Parathyroid adenoma (tissue), 2 donors: ENCODE measurements around the gene FHOD3.

Source experiments
- H2AFZ ChIP-seq: fragments of 300-600 bp; sonication (generic); one replicate; pipeline ENCODE4 v1.7.0; 2017; ENCODE audit warnings: antibody characterized with exemption, mild to moderate bottlenecking
- H3K27ac ChIP-seq: fragments of 300-600 bp; sonication (generic); one replicate; pipeline ENCODE4 v1.7.0; 2017
- H3K27me3 ChIP-seq: fragments of 300-600 bp; sonication (generic); one replicate; pipeline ENCODE4 v1.7.0; 2017; ENCODE audit warnings: low read length; ENCODE audit not compliant: control insufficient read depth, insufficient read depth
- H3K36me3 ChIP-seq: fragments of 300-600 bp; sonication (generic); one replicate; pipeline ENCODE4 v1.7.0; 2017; ENCODE audit warnings: low read length; ENCODE audit not compliant: control insufficient read depth, insufficient read depth
- H3K4me1 ChIP-seq: fragments of 300-600 bp; sonication (generic); one replicate; pipeline ENCODE4 v1.7.0; 2017; ENCODE audit warnings: control low read depth
- H3K4me2 ChIP-seq: fragments of 300-600 bp; sonication (generic); one replicate; pipeline ENCODE4 v1.7.0; 2017; ENCODE audit warnings: low read length
- H3K4me3 ChIP-seq: fragments of 300-600 bp; sonication (generic); one replicate; pipeline ENCODE4 v1.7.0; 2017; ENCODE audit warnings: low read depth, low read length
- H3K79me2 ChIP-seq: fragments of 300-600 bp; sonication (generic); one replicate; pipeline ENCODE4 v1.7.0; 2017; ENCODE audit warnings: control low read depth
- H3K9ac ChIP-seq: fragments of 300-600 bp; sonication (generic); one replicate; pipeline ENCODE4 v1.7.0; 2017; ENCODE audit warnings: mild to moderate bottlenecking
- H3K9me3 ChIP-seq: fragments of 300-600 bp; sonication (generic); one replicate; pipeline ENCODE4 v1.7.0; 2017; ENCODE audit warnings: low read length; ENCODE audit not compliant: control insufficient read depth
- TF ChIP-seq, protein P1 (sequence below): fragments of 300-600 bp; sonication (generic); IDR thresholded peaks from one replicate; pipeline ENCODE4 v1.7.0; 2017; ENCODE audit warnings: antibody characterized with exemption, mild to moderate bottlenecking
- donor health status: primary hyperparathyroidism.

FHOD3 gene

DNA sequence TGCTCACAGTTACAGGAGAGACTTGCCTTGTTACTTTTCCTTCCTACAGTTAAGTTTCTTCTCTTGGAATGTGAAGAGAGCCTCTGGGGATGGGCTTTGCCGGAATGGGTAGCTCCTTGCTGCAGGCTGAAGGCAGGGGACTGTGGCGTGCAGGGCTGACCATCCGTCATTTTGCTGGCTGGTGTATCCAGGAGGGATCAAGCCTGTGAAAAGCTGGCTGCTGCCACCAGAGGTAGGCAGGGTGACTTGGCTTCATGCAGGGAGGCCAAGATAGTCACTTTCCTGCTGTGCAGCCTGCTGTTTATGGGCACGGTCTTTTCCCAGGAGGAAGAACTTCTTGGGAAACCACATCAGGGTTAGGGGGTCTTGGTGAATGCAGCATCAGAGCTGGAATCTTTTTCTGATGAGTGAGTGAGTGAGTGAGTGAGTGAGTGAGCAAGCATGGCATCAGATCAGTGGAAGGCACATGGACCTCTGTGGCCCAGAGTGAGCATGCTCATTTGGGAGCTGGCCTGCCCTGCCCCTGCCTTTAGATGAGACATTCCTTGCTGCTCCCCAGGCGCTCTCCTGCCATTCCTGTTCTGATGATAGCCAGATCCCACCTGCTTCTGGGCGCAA is 33.0 kb downstream of the FHOD3 start:
- Histone ChIP-seq H3K9me3 (no peaks in the 10 kb centered on the region), H2AFZ (no peak overlapping the region), H3K9ac (no peak overlapping the region), H3K4me2 (no peak overlapping the region), H3K27me3 (no peaks in the 10 kb centered on the region), H3K36me3 (no peaks in the 10 kb centered on the region), H3K27ac (no peak overlapping the region), H3K4me1 (no peaks in the 10 kb centered on the region), H3K79me2 (no peaks in the 10 kb centered on the region), H3K4me3 (no peak overlapping the region)
- TF ChIP-seq, protein P1, sequence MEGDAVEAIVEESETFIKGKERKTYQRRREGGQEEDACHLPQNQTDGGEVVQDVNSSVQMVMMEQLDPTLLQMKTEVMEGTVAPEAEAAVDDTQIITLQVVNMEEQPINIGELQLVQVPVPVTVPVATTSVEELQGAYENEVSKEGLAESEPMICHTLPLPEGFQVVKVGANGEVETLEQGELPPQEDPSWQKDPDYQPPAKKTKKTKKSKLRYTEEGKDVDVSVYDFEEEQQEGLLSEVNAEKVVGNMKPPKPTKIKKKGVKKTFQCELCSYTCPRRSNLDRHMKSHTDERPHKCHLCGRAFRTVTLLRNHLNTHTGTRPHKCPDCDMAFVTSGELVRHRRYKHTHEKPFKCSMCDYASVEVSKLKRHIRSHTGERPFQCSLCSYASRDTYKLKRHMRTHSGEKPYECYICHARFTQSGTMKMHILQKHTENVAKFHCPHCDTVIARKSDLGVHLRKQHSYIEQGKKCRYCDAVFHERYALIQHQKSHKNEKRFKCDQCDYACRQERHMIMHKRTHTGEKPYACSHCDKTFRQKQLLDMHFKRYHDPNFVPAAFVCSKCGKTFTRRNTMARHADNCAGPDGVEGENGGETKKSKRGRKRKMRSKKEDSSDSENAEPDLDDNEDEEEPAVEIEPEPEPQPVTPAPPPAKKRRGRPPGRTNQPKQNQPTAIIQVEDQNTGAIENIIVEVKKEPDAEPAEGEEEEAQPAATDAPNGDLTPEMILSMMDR = no peak

DNA sequence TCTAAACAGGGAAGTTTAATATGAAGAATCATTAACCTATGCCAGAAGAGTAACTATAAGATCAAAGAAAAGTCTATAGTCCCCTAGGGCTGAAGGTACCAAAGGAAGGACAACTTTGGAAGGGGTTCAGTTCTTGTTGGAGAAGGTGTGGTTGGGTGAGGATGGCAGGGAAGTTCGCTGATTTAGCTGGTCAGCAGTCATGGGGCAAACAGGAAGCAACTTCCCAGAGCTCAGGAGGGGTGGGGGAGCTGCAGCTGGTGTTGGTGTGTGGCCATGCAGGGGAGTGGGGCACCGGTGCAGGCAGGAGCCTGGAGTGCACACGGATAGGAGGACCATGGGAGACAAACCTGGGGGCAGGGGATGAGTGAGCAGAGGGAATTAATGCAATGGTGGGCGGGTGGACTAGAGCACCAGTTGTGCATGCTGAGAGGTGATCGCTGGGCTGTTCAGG is 34.0 kb downstream of the FHOD3 start:
- no peak overlapping the region for H3K27ac ChIP-seq

DNA sequence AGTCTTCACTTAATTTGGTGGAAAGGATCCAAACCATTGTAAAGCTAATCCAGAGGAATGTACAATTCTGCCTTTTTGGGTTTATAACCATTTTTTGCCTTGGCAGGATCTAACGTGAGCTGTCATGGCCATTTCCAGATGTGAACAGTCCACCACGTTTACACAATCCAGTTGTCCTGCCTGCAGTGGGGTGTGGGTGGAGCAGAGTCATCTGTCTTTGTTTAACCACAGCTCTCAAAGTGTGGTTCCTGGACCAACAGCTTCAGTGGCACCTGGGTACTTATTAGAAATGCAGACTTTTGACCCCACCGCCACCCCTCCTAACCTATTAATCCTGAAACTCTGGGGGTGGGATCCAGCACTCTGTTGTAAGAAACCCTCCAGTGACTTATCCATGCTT is 35.9 kb downstream of the FHOD3 start:
- no peak overlapping the region for H3K4me3 ChIP-seq
- TF ChIP-seq, protein P1 = no peak

More for the DNA sequence above, 34.0 kb downstream of the FHOD3 start:
- Histone ChIP-seq H3K9me3 (no peaks in the 10 kb centered on the region), H3K4me1 (no peaks in the 10 kb centered on the region), H3K4me3 (no peak overlapping the region), H3K27me3 (no peaks in the 10 kb centered on the region), H3K4me2 (no peak overlapping the region), H2AFZ (no peak overlapping the region), H3K9ac (no peak overlapping the region), H3K36me3 (no peaks in the 10 kb centered on the region), H3K79me2 (no peaks in the 10 kb centered on the region)
- TF ChIP-seq, protein P1 = no peak

DNA sequence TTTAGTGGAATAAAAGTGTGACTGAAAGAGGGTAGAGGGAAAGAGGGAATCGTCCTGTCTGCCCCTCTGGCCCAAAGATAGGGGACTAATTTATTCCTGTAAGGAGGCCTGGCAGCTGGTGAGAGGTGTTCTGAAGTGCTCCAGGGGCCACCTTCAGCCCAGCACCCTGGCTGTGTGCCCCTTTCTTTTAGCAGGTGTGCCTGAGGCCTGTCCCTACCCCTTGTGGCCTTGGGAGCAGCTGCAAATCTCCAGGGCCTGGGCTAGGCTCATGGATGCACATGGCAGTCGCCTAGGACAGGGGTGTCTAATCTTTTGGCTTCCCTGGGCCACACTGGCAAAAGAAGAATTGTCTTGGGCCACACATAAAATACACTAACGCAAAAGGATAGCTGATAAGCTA is 37.3 kb downstream of the FHOD3 start:
- Histone ChIP-seq H3K79me2 (no peaks in the 10 kb centered on the region), H3K4me3 (no peak overlapping the region), H3K9me3 (no peaks in the 10 kb centered on the region), H3K9ac (no peak overlapping the region), H3K27ac (no peak overlapping the region), H3K36me3 (no peaks in the 10 kb centered on the region), H3K27me3 (no peaks in the 10 kb centered on the region), H3K4me2 (no peak overlapping the region), H2AFZ (no peak overlapping the region), H3K4me1 (no peaks in the 10 kb centered on the region)
- TF ChIP-seq, protein P1 = no peak

More for the DNA sequence above, 35.9 kb downstream of the FHOD3 start:
- H3K27me3 ChIP-seq = no peaks in the 10 kb centered on the region
- no peaks in the 10 kb centered on the region for H3K36me3 ChIP-seq
- H3K9me3 ChIP-seq = no peaks in the 10 kb centered on the region
- H3K27ac ChIP-seq = no peak overlapping the region
- H3K4me1 ChIP-seq = no peaks in the 10 kb centered on the region
- no peak overlapping the region for H3K4me2 ChIP-seq
- no peaks in the 10 kb centered on the region for H3K79me2 ChIP-seq
- H2AFZ ChIP-seq = no peak overlapping the region
- no peak overlapping the region for H3K9ac ChIP-seq
